Measurements from ENCODE around the gene EML6.
"Not testable (repeated sequence)": the region's sequence is repeated elsewhere in the genome, so short reads cannot be mapped to it uniquely, and the experiment has no call there.

GRCh38 chr2:54873236-54873635, 149.8 kb downstream of the EML6 start:
- not testable (repeated sequence) for TF ChIP-seq CTCF, POLR2A, POLR2AphosphoS5 (IDR thresholded peaks at IDR 0.05)

All from upper lobe of left lung (tissue), 4 donors.